ENCODE measurements around the gene LMF1. TPM values are rescaled to one million over a fixed set of nuclear protein-coding genes. Genes with fewer than 3 reads are reported as not detected.

LMF1 gene
- total and polyA plus RNA-seq, 2 of the 8 experiments (the other 6 are each of a cell fraction or from before 2014, with no cell fraction given) = 3.5 to 9.1 TPM

GRCh38 chr16:988471-989353 is 17.9 kb upstream of the LMF1 start:
- H3K4me1 ChIP-seq (replicated peaks in 1 of 4; ENCODE audit: control insufficient read depth in 3 of 4, insufficient read depth in 4 of 4, low read length in 3 of 4) = no peaks in the 10 kb centered on the region
- CTCF ChIA-PET (ENCODE audit: partially characterized antibody) = no interaction called here
- DNase-seq (ENCODE audit: low read depth in 1 of 2, low spot score in 2 of 2) (no peak), FAIRE-seq (no peak)
- H4K91ac ChIP-seq (replicated peaks; ENCODE audit: insufficient read length, low read length) = no peak overlapping the region
- H4K8ac ChIP-seq (ENCODE audit: extremely low read depth, insufficient read depth, low read length) = peak overlapping the region; percentile 79
- no peak overlapping the region for H3K27ac ChIP-seq (ENCODE audit: low read depth, low read length)
- H3K23ac ChIP-seq (ENCODE audit: insufficient read length) = no peak overlapping the region
- H2BK5ac ChIP-seq (ENCODE audit: low read depth, low read length) = no peak overlapping the region
- H2BK15ac ChIP-seq (ENCODE audit: low read length) = no peak overlapping the region
- H2BK12ac ChIP-seq (ENCODE audit: low read depth, low read length) = no peak overlapping the region
- peaks cover 2% of the 10 kb centered on the region; the same call in 1 of the 2 replicates for H3K79me1 ChIP-seq (ENCODE audit: low read depth, low read length)
- H3K9ac ChIP-seq (replicated peaks in 1 of 4; ENCODE audit: extremely low read depth in 1 of 4, low read depth in 3 of 4, low read length in 3 of 4) = no peak overlapping the region
- H4K5ac ChIP-seq (ENCODE audit: insufficient read length, low read depth, low read length) = no peak overlapping the region
- no peak overlapping the region; the same call in 1 of the 2 replicates for H3K18ac ChIP-seq (ENCODE audit: extremely low read depth, low read length)
- no peak overlapping the region for H3K14ac ChIP-seq (ENCODE audit: insufficient read length)
- H2AK5ac ChIP-seq (ENCODE audit: low read depth, low read length) = no peak overlapping the region
- no peak overlapping the region for H3K4me2 ChIP-seq (ENCODE audit: insufficient read depth in 1 of 2, low read depth in 2 of 2, low read length in 2 of 2)
- POLR2A ChIA-PET (ENCODE audit: partially characterized antibody) = no interaction called here
- no peak overlapping the region for H2BK20ac ChIP-seq (ENCODE audit: low read length)
- H2BK120ac ChIP-seq (replicated peaks; ENCODE audit: low read depth, low read length) = no peak overlapping the region
- H3K23me2 ChIP-seq (ENCODE audit: low read depth, low read length) = peaks cover 5% of the 10 kb centered on the region; the same call in 1 of the 2 replicates
- H3K27me3 ChIP-seq (replicated peaks in 1 of 4; ENCODE audit: control insufficient read depth in 3 of 4, extremely low read depth in 1 of 4, insufficient read depth in 3 of 4, low read length in 3 of 4) = no peaks in the 10 kb centered on the region
- peaks cover 0 to 12% of the 10 kb centered on the region in 2 experiments; a peak in 2 of 4 replicates for H3K9me3 ChIP-seq (ENCODE audit: insufficient read depth in 2 of 2, low read depth in 1 of 2, low read length in 1 of 2)
- no peaks in the 10 kb centered on the region for H3K79me2 ChIP-seq (ENCODE audit: control insufficient read depth in 1 of 2, insufficient read depth in 2 of 2, low read length in 2 of 2)
- no peak overlapping the region for H3K4me3 ChIP-seq (ENCODE audit: extremely low read depth in 1 of 4, insufficient read depth in 2 of 4, low read depth in 3 of 4, low read length in 4 of 4)
- H3K4ac ChIP-seq (replicated peaks; ENCODE audit: insufficient read length, low read depth, low read length) = no peak overlapping the region
- no peak overlapping the region for H3K56ac ChIP-seq (replicated peaks; ENCODE audit: insufficient read length, low read depth, low read length)
- 91% methylated on average over 35 of the region's 35 CpGs; no CpG with 5 or more reads in 1 of the 2 experiments for WGBS, 2 experiments (ENCODE audit: extremely low coverage in 1 of 2, insufficient coverage in 1 of 2, insufficient read length in 1 of 2, insufficient replicate concordance in 2 of 2, low coverage in 1 of 2, low lambda C conversion rate in 2 of 2, missing lambda C conversion rate in 1 of 2)
- no peak overlapping the region for H2AFZ ChIP-seq (ENCODE audit: low read length)
- peaks cover 0 to under 1% of the 10 kb centered on the region in 2 experiments for H4K20me1 ChIP-seq (replicated peaks in 1 of 2; ENCODE audit: control insufficient read depth in 1 of 2, insufficient read depth in 2 of 2, low read length in 2 of 2)
- H3K36me3 ChIP-seq (ENCODE audit: control insufficient read depth in 2 of 4, insufficient read depth in 4 of 4, low read length in 3 of 4) = peaks cover 0 to 6% (median 0%) of the 10 kb centered on the region in 4 experiments; a peak in 1 of 8 replicates
- no peak for TF ChIP-seq KDM5A (IDR thresholded peaks at IDR 0.05; ENCODE audit: low read length)
- TF ChIP-seq SAP30 (IDR thresholded peaks at IDR 0.05; ENCODE audit: insufficient read depth, insufficient replicate concordance, low read length) = no peak
- TF ChIP-seq RBBP5 (IDR thresholded peaks at IDR 0.05; ENCODE audit: borderline replicate concordance, low read depth, low read length) = no peak
- no peak for TF ChIP-seq BACH1 (IDR thresholded peaks at IDR 0.05; ENCODE audit: low read length)
- no peak for TF ChIP-seq EZH2 (IDR thresholded peaks at IDR 0.05; ENCODE audit: low read depth, low read length, severe bottlenecking)
- no peak for TF ChIP-seq SP2 (IDR thresholded peaks at IDR 0.05; ENCODE audit: low read length)
- TF ChIP-seq CTBP2 (IDR thresholded peaks at IDR 0.05; ENCODE audit: borderline replicate concordance, insufficient read depth, insufficient read length, low read length) = no peak
- TF ChIP-seq ASH2L (IDR thresholded peaks at IDR 0.05; ENCODE audit: low read length) = no peak
- TF ChIP-seq TCF12 (IDR thresholded peaks at IDR 0.05; ENCODE audit: low read depth, low read length) = no peak

Data from H1 (cell line).